Measurements from ENCODE around the gene DLX6.

Gene DLX6

GRCh38 chr7:97019710-97020225, 14.4 kb downstream of the DLX6 start:
- no peak for TF ChIP-seq CTCF (conservative IDR thresholded peaks at IDR 0.05; ENCODE audit: control insufficient read depth, insufficient read depth, low read depth, low read length)
- no peak overlapping the region for H3K4me3 ChIP-seq (ENCODE audit: control insufficient read depth, low read depth, low read length)
- no peak for DNase-seq (ENCODE audit: low read depth)

- no peak for TF ChIP-seq CTCF (conservative IDR thresholded peaks at IDR 0.05; ENCODE audit: control insufficient read depth, insufficient read depth, low read depth, low read length)
- DNase-seq (ENCODE audit: low read depth) = no peak
- no peak overlapping the region for H3K4me3 ChIP-seq (ENCODE audit: control insufficient read depth, low read depth, low read length)
Observed at GRCh38 chr7:97020601-97020995, 15.2 kb downstream of the DLX6 start.

- H3K4me3 ChIP-seq (ENCODE audit: control insufficient read depth, low read depth, low read length) = no peak overlapping the region
- TF ChIP-seq CTCF (conservative IDR thresholded peaks at IDR 0.05; ENCODE audit: control insufficient read depth, insufficient read depth, low read depth, low read length) = no peak
- DNase-seq (ENCODE audit: low read depth) = no peak
Observed at GRCh38 chr7:97020996-97021746, 15.8 kb downstream of the DLX6 start.

- no peak overlapping the region for H3K4me3 ChIP-seq (ENCODE audit: control insufficient read depth, low read depth, low read length)
- no peak for DNase-seq (ENCODE audit: low read depth)
Observed at GRCh38 chr7:97021747-97022490, 16.6 kb downstream of the DLX6 start.

GRCh38 chr7:97022491-97023306, 17.3 kb downstream of the DLX6 start:
- DNase-seq (ENCODE audit: low read depth) = no peak
- no peak for TF ChIP-seq CTCF (conservative IDR thresholded peaks at IDR 0.05; ENCODE audit: control insufficient read depth, insufficient read depth, low read depth, low read length)
- no peak overlapping the region for H3K4me3 ChIP-seq (ENCODE audit: control insufficient read depth, low read depth, low read length)

More at GRCh38 chr7:97021747-97022490, 16.6 kb downstream of the DLX6 start:
- no peak for TF ChIP-seq CTCF (conservative IDR thresholded peaks at IDR 0.05; ENCODE audit: control insufficient read depth, insufficient read depth, low read depth, low read length)
